Thyroid gland (tissue), 4 donors: ENCODE measurements around the gene ELFN1.

Experiments
- CTCF ChIP-seq, 6 experiments: fragments of 200-600 bp in 3 of 6; fragments of 450-650 bp in 3 of 6; sonication (generic) in 3 of 6; IDR thresholded peaks; one replicate each; pipeline ENCODE4 v1.5.1; 2016 to 2019; ENCODE audit warnings: antibody characterized with exemption in 6 of 6, mild to moderate bottlenecking in 2 of 6, inconsistent platforms in 1 of 6, moderate library complexity in 1 of 6
- POLR2A ChIP-seq, 2 donors: fragments of 450-650 bp; IDR thresholded peaks; one replicate each; pipeline ENCODE4 v1.6.1; 2017; ENCODE audit warnings: antibody characterized with exemption in 2 of 2, mild to moderate bottlenecking in 2 of 2, moderate library complexity in 1 of 2

- TF ChIP-seq CTCF (IDR thresholded peaks at IDR 0.05) (peak in 4 of 6 experiments; percentile 32 to 78 (median 38)), POLR2A (IDR thresholded peaks at IDR 0.05) (no peak)
Measured at GRCh38 chr7:1664711-1665548, 5.1 kb upstream of the ELFN1 start.
